Embryonic facial prominence (tissue), 1 donor: Measurements from ENCODE around the gene ZBTB49.
"Not testable (repeated sequence)": the region's sequence is repeated elsewhere in the genome, so short reads cannot be mapped to it uniquely, and the experiment has no call there.

Source experiments
- DNase-seq: peaks from one replicate; pipeline ENCODE4 v3.0.0-alpha.2; 2016; ENCODE audit errors: extremely low spot score

ZBTB49 gene, protein sequence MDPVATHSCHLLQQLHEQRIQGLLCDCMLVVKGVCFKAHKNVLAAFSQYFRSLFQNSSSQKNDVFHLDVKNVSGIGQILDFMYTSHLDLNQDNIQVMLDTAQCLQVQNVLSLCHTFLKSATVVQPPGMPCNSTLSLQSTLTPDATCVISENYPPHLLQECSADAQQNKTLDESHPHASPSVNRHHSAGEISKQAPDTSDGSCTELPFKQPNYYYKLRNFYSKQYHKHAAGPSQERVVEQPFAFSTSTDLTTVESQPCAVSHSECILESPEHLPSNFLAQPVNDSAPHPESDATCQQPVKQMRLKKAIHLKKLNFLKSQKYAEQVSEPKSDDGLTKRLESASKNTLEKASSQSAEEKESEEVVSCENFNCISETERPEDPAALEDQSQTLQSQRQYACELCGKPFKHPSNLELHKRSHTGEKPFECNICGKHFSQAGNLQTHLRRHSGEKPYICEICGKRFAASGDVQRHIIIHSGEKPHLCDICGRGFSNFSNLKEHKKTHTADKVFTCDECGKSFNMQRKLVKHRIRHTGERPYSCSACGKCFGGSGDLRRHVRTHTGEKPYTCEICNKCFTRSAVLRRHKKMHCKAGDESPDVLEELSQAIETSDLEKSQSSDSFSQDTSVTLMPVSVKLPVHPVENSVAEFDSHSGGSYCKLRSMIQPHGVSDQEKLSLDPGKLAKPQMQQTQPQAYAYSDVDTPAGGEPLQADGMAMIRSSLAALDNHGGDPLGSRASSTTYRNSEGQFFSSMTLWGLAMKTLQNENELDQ

DNA sequence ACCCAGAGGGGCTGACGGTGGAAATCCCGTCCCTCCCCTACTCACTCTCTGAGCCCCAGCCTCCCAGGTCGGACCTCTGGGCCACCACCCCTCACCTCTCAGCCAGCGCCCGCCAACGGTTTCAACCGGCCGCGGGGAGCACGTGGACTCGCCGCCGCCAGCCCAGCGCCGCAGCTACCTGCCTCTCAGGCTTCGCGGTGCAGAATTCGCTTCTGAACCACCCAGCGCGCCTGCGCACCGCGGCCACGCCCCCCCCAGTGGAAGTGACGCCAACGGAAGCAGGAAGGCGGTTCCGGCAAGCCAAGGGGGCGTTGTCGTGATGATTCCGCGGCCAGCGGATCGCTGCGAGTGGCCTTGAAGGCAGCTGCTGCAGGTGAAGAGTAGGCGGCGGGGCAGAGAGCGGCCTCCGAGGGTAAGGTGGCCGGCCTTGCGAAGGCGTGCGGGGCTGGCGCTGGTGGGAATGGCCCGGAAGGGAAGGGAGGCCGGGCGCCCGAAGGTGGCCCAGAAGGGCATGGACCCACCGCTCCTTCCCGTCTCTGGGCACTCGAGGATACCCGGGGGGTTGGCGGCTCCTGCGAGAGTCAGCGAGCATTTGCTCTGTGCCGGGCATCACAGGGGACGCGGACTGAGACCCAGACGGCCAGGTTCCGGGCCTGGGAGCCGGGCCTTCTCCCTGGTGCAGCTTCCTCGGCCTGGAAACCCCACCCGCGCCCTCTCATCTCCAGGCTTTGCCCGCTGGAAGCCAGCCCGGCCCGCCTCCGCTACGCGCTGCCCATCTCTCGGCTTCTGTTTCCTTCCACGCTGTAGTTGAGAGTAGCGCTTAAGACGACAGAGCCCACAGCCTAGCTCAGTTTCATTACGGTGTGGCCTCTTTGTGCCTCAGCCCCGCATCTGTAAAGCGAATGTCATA lies at the start of gene ZBTB49, which contains the start of gene LYAR:
Gene ZBTB49 (plus strand): TSS at position 311 of the 910 bp plus-strand sequence. CDS start 9,695 bp downstream, outside the sequence.
Gene LYAR (minus strand): TSS at position 214 of the 910 bp plus-strand sequence. CDS start 6,412 bp downstream, outside the sequence.
- DNase-seq = peak; percentile 54

DNA sequence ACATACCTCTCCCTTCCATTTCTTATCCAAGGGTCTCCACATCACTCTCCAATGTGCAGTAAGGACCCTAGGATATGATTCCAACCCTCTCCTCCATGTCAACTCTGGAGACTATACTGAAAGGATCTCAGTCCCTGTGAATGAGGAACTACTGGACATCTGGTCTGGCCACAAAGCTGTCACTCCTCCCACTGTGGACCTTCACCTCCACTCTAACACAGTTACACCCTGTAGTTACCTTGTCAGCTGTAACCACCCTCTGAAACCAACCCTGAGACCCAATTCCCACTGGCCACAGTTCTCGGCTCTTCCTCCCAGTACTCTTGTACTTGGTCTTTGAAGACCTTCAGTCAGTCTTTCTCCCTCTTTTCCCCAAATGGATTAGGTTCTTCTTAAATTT lies 44.9 kb upstream of the ZBTB49 start:
- no peak for DNase-seq

DNA sequence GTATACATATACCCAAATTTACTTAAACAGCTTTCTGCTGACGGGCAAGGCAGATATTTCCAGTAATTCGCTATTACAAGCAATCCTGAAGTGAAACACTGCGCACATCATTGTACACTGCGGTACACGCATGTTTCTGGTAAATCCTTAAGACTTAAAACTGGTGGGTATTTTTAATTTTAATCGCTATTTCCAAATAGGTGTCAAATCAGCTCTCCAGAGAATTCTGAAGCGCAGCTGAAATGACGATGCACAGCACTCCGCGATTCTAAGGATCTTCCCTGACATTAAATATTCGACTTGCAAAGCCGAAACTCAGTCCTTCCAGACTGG lies 42.4 kb upstream of the ZBTB49 start:
- no peak for DNase-seq

DNA sequence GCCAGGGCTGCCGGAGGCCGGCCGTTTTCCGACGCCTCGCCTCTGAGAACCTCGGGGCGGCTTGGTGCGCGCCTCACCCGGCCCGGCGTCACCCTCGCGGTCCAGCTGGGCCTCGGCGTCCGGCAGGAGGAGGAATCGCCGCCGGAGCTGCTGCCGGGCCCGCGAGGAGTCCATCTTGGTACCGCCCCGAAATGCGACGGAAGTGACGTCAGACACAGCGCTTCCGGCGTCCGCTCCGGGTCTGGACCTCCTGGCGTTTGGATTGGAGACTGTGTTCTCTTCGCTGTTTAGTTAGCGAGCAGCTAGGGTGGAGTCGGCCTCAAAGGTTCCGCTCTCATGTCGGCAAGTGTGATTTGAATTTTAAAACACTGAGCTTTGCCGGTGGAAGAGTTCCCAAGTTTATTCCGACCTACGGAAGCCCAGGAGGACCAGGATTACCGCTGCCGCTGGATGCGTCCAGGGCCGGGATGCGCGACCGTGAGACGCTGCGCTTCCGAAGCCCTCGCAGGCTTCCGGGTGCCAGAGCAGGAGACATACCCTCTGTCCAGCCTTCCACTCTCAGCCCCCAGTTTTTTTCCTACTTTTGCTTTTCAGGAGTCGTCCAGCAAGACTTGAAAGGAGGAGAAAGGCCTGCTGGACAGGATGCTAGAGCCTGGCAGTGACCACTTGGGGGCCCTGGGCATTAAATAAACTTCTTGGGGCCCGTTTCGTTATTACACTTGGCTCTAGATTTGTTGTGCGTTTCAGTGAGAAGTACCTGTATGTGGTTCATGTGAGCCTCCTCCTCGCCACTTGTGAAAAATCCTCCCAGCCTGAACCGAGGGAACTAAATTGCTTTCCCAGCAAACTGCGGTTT lies 41.8 kb upstream of the ZBTB49 start, which contains the start of gene TMEM128:
Gene TMEM128 (minus strand): TSS at position 195 of the 856 bp plus-strand sequence. CDS start 21 bp downstream, at position 174.
- DNase-seq = peak; percentile 92

DNA sequence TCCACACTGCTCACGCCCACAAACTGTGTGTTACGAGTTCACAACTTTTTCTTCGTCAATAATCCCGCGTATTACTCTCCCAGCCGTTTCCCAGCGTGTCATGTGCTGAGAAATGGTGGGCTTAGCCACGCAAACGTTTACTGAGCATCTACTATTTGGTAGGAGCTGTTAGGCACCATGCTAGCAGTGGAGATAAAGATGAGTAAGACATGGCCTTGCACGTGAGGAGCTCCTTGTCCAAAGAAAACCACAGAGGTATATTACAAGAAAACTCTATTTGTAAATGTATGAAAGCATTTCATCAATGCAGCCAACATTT lies 41.2 kb upstream of the ZBTB49 start:
- no peak for DNase-seq

DNA sequence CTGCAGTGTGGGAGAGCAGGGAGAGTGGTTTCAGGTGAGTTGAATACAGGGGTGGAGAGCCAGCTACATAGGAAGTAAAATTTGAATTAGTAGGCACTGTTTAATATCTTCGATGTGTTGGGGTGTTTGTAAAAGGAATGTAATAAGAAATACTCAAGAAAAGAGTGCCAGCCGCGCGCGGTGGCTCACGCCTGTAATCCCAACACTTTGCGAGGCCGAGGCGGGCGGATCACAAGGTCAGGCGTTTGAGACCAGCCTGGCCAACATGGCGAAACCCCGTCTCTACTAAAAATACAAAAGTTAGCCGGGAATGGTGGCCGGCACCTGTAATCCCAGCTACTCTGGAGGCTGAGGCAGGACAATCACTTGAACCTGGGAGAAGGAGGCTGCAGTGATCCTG lies 40.7 kb upstream of the ZBTB49 start:
- DNase-seq = not testable (repeated sequence)

DNA sequence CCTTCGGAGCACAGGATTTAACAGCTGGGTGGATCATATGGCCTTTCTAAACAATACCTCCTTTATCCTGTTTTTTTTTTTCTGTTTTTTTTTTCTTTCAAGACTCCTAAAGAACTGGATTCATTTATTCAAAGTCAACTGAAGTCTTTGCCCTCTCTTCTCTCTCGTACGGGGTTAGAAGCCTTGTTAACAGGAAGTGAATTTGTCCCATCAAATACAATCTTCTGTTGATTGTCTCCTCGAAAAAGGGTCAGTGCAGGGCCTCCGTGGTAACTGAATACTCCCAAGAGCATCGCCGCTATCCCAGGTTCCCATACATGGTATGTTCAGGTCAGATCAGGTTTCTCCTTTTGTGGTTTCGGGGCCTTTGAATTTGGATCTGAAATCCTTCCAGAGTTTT lies 40.2 kb upstream of the ZBTB49 start:
- DNase-seq = no peak

DNA sequence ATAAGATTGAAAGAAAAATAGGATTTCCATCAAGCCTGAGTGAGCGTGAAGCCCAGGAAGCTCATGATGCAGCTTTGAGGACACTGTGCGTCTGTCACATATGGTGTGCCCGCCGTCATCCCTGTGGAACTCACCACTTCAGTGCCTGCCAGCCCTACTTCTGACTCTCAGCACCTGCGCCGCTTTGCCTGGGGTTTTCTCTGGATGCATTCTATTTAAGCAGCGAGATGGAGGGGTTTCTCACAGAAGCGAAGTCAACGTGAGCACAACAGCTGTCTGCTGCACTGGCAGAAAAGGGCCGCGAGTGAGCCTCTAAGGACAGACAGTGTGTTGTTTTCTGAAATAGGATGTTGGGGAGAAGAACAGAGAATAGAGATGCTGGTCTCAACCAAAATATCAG lies 35.9 kb upstream of the ZBTB49 start:
- no peak for DNase-seq

DNA sequence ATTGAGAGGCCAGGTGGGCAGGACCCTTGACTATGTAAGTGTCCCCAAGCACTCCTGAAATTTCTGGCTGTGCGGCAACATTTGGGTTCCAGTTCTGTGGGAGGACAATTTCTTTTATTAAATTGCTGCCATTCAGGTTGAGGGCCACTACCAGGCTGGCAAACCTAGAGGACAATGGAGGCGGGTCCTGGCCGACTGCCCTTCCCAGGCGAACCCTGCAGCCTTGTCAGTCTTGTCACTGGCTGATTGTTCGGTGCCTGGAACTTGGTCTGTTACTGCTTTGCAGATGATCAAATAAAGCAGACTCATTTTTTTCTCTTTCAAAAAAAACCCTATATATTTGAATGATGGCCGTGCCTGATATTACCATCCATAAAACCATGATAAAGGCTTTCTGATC lies 35.4 kb upstream of the ZBTB49 start:
- no peak for DNase-seq

DNA sequence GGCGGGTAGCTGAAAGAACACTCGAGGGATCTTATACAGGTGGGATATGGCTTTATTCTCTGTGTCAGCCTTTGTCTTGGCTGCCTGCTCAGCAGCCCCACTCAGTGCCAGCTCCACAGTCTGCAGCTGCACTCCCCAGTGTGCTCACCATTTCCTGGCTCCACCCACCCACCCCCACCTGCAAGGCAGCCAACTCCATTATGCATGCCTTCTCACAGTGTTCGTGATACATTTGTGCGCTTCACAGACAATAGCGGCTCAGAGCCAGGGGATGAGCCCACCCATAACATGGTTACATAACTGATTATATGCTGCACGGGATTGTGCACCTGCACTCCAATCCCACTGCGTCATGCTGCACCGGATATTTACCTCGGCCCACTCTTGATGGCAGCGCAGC lies 33.3 kb upstream of the ZBTB49 start:
- no peak for DNase-seq

DNA sequence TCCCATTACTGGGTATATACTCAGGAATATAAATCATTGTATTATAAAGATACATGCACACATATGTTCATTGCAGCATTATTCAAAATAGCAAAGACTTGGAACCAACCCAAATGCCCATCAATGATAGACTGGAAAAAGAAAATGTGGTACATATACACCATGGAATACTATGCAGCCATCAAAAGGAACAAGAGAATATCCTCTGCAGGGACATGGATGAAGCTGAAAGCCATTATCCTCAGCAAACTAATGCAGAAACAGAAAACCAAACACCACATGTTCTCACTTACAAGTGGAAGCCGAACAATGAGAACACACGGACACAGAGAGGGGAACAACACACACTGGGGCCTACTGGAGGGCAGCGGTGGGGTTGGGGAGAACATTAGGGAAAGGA lies 32.3 kb upstream of the ZBTB49 start:
- not testable (repeated sequence) for DNase-seq

DNA sequence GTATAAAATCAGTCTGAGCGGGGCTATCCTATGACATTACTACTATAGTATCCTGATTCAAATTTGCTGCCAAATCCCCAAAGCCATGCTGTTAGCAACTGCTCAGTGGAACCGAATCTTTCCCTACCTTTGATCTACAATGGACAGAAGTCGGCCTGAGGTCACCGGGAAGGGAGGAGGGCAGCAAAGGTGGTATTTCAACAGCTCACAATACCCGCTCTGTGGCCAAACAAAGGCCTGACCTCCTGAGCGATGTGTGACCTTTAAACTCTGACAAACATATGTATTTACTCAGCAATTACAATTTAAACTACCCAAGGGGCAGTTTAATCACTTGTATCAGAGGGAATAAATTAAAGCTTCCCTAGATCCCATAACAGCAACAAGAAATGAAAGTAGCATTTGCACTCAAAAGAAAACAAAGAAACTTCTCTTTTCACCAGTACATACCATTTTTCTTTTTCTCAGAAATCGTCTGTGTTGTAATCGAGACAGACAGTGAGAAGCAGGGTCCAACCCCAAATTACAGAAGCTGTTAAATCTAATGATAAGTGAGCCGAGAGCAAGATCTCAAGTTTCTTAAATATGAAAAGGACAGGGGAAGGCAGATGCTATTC lies 30.5 kb upstream of the ZBTB49 start:
- DNase-seq = no peak

DNA sequence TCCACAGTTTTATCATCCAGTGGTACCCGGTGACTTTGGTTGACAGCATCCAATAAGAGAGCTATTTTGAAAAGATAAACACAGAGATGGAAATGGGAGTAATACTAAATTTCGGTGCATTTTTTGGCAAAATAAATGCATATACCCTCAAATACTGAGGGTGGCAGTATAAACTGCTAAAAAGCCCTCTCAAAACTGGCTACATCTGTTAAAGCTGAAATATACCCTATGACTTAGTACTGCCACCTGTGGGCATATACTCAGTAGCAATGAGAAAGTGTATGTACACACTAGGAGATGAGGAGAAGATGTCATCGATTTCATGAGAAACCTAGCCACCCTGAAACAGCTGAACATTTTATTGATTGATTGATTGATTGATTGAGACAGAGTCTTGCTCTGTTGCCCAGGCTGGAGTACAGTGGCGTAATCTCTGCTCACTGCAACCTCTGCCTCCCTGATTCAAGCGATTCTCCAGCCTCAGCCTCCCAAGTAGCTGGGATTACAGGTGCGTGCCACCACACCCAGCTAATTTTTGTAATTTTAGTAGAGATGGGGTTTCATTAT lies 29.8 kb upstream of the ZBTB49 start:
- DNase-seq = no peak

DNA sequence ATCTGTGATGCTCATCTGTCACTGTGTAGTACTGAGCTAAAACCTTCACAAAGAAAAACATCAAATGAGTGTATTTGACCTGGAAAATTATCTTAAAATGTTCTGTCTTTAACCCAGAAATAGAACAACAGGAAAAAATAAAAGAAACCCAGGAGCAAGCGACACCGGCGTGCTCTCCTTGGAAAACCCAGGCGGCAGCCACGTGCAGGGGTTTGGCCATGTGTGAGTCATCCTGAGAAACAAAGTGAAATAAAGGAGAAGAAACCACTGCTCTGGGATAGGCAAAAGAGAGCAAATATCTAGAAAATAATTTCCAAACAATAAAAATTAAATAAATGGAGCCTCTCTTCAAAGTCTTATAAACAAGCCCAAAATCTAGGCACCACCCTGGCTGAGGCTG lies 22.1 kb upstream of the ZBTB49 start:
- no peak for DNase-seq

DNA sequence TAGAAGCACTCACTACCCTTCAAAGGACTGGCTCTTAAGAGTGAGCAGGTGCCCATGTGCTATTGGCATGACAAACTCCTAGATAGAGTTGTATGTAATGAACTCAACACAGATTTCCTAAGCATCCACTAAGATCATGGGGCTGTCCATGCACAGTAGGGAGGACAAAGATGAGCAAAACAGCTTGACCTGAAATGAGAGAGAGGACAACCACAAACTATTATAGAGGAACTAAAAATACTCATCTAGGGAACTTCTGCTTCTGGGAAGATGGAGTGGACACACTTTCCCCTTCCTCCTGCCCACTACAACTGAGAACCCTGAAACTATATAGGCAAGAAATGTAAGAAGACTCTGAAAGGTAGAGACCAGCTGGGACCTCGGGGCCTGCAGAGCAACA lies 21.3 kb upstream of the ZBTB49 start:
- DNase-seq = no peak

DNA sequence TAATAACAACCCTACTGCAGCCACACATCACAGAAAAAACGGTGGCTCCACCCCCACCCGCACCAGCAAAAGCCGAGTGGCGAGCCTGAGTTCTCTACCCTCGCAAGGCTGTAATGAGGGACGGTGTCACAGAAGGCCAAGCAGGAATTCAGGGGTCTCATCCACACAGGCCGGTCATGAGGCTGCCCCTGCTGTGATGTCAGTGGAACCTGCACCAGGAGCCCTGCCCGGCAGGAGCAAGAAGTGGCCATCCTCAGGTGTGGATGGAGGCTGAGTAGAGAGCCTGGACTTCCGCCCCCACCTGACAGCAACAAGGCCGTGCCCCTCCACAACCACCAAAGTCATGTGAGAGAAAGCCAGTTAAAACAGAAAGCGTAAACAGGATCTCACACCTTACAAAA lies 20.7 kb upstream of the ZBTB49 start:
- no peak for DNase-seq

DNA sequence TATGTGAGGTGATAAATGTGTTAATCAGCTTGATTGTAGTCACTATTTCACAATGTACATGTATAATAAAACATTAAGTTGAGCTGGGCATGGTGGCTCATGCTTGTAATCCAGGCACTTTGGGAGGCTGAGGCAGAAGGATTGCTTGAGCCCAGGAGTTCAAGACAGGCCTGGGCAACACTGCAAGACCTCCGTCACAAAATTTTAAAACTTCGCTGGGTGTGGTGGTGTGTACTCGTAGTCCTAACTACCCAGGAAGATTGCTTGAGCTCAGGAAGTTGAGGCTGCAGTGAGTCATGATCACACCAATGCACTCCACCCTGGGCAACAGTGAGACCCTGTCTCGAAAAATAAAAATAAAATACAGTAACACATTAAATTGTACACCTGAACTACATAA lies 20.2 kb upstream of the ZBTB49 start:
- DNase-seq = no peak

DNA sequence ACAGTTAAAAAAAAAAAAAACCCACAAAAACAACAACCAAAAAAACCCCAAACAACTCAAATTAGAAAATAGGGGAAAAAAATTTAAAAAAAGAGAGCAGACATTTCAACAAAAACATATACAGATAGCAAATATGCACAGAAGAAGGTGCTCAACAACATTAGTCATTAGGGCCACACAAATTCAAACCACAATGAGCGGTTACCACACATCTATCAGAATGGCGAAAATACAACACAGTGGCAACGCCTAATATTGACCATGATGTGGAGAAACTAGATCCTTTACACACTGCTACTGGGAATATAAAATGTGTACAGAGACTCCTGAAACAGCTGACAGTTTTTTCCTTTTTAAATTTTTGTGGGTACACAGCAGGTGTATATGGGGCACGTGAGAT lies 19.5 kb upstream of the ZBTB49 start:
- DNase-seq = no peak

DNA sequence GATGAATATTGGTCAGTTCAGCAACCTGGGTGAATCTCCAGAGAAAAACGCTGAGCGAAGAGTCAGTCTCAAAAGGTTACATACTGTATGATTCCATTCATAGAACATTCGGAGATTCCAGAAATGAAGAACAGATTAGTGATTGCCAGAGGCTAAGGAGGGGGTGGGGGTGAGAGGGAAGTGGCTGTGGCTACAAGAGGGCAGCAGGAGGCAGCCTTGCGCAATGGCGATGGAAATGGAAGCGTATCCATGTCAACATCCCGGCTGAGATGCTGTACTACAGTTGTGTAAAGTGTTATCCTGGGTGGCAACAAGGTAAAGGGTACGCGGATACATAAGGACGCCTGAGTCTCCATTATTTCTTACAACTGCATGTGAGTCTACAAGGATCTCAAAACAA lies 18.1 kb upstream of the ZBTB49 start:
- DNase-seq = no peak

DNA sequence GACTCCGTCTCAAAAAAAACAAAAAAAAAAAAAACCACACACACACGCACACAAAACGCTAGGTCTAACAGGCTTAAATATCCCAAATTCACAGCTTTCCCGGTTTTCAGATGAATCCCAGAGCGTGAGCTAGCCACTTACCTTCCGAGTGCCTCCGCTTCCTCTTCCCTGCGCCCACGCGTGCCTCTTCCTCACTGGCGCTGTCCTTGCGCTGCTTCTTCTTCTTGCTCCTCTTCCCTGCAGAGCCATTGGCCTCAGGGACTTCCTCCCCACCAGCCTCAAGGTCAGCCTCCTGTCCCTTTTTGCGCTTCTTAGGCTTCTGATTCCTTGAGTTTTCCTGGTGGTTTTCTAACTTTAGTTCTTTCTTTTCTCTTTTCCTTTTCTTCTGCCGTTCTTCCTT lies 15.8 kb upstream of the ZBTB49 start:
- DNase-seq = no peak
